Measurements from ENCODE around the gene ROBO1. TPM values are rescaled to one million over a fixed set of nuclear protein-coding genes. Genes with fewer than 3 reads are reported as not detected.

ROBO1 gene
- total and polyA plus RNA-seq, 3 experiments from 2014 or later, result 0.54 to 0.59 (median 0.55) TPM

DNA sequence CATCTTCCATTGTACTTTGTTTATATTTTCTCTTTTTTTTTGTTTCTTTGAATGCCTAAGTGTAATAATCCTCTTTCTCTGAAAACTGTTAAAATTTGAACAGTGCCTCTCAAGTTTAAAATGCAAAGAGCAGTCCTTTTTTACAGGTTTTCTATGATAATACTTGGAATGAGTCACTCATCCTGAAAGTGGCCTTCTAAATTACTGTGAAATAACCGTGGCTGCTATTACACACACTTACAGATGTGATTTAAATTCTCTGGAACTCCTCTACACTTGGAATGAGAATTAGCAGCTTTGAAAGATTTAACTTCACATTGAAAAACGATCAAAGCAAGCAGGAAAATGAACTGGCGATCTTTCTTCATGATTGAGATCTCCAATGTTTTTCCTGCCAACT is 105.9 kb downstream of the ROBO1 start:
- no peak overlapping the region for H3K4me3 Mint-ChIP-seq
- no peaks in the 10 kb centered on the region for H3K4me1 Mint-ChIP-seq
- no peaks in the 10 kb centered on the region for H3K27me3 Mint-ChIP-seq
- H3K9me3 Mint-ChIP-seq, result peaks cover 7 to 17% (median 14%) of the 10 kb centered on the region in 5 donors
- Histone ChIP-seq H3K4me1 (ENCODE audit: insufficient read depth, low read length) (no peaks in the 10 kb centered on the region), H3K27ac (ENCODE audit: low read depth, low read length) (no peak overlapping the region), H3K9me3 (ENCODE audit: low read length) (no peaks in the 10 kb centered on the region), H3K4me3 (ENCODE audit: low read length) (no peak overlapping the region), H3K36me3 (ENCODE audit: insufficient read depth, low read length) (no peaks in the 10 kb centered on the region), H3K27me3 (ENCODE audit: insufficient read depth, low read length, poor library complexity, severe bottlenecking) (no peaks in the 10 kb centered on the region)
- POLR2A ChIA-PET, result no interaction called here
- DNase-seq, result no peak
- no peak overlapping the region for H3K27ac Mint-ChIP-seq
- H3K36me3 Mint-ChIP-seq, result no peaks in the 10 kb centered on the region
- CTCF ChIA-PET, result no interaction called here

DNA sequence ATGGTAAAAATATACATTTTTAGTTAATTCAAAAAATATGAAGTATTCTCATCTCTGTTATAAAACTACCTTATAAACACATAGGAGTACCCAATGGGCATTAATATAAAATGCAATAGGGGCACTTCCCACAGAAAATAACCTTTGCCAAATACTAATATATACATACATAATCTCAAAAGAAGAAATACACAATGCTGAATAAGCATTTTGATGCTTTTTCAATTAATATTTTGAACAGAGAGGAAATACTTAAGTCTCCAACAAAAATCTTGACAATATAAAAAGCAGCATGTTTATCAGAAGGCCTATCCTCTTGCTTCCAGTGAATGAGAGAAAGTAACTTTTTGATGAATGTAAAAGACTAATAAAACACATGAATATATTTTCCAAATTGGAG is 110.7 kb downstream of the ROBO1 start:
- peaks cover 7 to 22% (median 8%) of the 10 kb centered on the region in 5 donors for H3K9me3 Mint-ChIP-seq
- no peak overlapping the region for H3K4me3 Mint-ChIP-seq
- H3K9me3 ChIP-seq (ENCODE audit: low read length), result no peaks in the 10 kb centered on the region
- no peaks in the 10 kb centered on the region for H3K36me3 ChIP-seq (ENCODE audit: insufficient read depth, low read length)
- H3K27me3 ChIP-seq (ENCODE audit: insufficient read depth, low read length, poor library complexity, severe bottlenecking), result no peaks in the 10 kb centered on the region
- no peaks in the 10 kb centered on the region for H3K36me3 Mint-ChIP-seq
- no peaks in the 10 kb centered on the region for H3K27me3 Mint-ChIP-seq
- no peaks in the 10 kb centered on the region for H3K4me1 Mint-ChIP-seq
- POLR2A ChIA-PET, result no interaction called here
- H3K27ac ChIP-seq (ENCODE audit: low read depth, low read length), result no peak overlapping the region
- no peak overlapping the region for H3K4me3 ChIP-seq (ENCODE audit: low read length)
- no peak for DNase-seq
- no peaks in the 10 kb centered on the region for H3K4me1 ChIP-seq (ENCODE audit: insufficient read depth, low read length)
- CTCF ChIA-PET, result no interaction called here
- no peak overlapping the region for H3K27ac Mint-ChIP-seq

DNA sequence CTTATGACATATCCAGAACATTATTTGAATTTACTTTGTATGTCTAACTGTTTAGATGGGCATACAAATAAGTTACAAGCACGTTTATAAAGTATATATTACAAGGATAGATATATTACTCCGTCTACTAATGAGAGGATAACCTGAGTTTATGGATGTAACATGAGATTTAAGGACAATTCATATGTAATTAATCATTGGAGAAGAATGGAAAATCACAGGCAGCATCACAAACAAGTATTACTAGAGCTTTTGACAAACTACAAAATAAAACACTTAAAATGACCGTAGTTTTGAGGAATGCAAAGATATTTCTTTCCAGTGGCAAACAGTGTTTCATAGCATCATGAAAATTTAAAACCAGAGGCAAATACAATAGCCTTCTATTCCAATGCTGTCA is 113.8 kb downstream of the ROBO1 start:
- Mint-ChIP-seq H3K27me3 (no peaks in the 10 kb centered on the region), H3K36me3 (no peaks in the 10 kb centered on the region), H3K4me3 (no peak overlapping the region), H3K4me1 (no peaks in the 10 kb centered on the region), H3K27ac (no peak overlapping the region), H3K9me3 (peaks cover 0 to 11% (median 4%) of the 10 kb centered on the region in 5 donors)
- Histone ChIP-seq H3K9me3 (ENCODE audit: low read length) (no peaks in the 10 kb centered on the region), H3K4me3 (ENCODE audit: low read length) (no peak overlapping the region), H3K36me3 (ENCODE audit: insufficient read depth, low read length) (no peaks in the 10 kb centered on the region), H3K27me3 (ENCODE audit: insufficient read depth, low read length, poor library complexity, severe bottlenecking) (no peaks in the 10 kb centered on the region), H3K4me1 (ENCODE audit: insufficient read depth, low read length) (no peaks in the 10 kb centered on the region), H3K27ac (ENCODE audit: low read depth, low read length) (no peak overlapping the region)
- POLR2A ChIA-PET, result no interaction called here
- no peak for DNase-seq
- CTCF ChIA-PET, result no interaction called here

DNA sequence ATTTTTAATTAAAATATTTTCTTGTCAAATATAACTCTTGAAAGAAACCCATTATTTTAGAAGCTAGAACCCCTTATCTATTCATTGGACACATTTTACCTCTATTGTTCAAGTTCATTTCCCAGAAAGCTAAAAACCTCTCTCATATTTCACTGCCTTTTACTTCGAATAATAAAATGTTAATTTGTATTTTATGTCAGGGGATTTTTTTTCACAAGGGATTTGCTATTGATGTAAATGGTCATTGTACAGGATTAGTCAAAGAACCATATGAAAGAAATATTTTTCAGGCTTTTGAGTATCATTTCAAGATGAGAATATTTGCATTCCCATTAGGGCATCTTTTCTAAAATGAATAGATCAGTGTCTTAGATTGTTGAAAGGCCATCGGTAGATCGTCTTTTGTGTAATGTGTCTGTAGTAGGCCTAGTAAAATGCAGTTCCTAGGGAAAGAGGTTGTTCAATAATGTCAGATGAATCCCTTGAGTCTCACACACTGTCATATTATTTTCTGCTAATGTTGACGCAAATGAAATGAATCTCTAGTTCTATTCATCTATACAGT is 114.5 kb downstream of the ROBO1 start:
- POLR2A ChIA-PET, result no interaction called here
- no peak overlapping the region for H3K27ac ChIP-seq (ENCODE audit: low read depth, low read length)
- Mint-ChIP-seq H3K36me3 (no peaks in the 10 kb centered on the region), H3K4me1 (no peaks in the 10 kb centered on the region), H3K27ac (no peak overlapping the region), H3K27me3 (no peaks in the 10 kb centered on the region), H3K4me3 (no peak overlapping the region), H3K9me3 (peaks cover 0 to 17% (median 4%) of the 10 kb centered on the region in 5 donors)
- no peaks in the 10 kb centered on the region for H3K27me3 ChIP-seq (ENCODE audit: insufficient read depth, low read length, poor library complexity, severe bottlenecking)
- no peak for DNase-seq
- no peaks in the 10 kb centered on the region for H3K36me3 ChIP-seq (ENCODE audit: insufficient read depth, low read length)
- no peaks in the 10 kb centered on the region for H3K9me3 ChIP-seq (ENCODE audit: low read length)
- CTCF ChIA-PET, result no interaction called here
- H3K4me1 ChIP-seq (ENCODE audit: insufficient read depth, low read length), result no peaks in the 10 kb centered on the region
- H3K4me3 ChIP-seq (ENCODE audit: low read length), result no peak overlapping the region

DNA sequence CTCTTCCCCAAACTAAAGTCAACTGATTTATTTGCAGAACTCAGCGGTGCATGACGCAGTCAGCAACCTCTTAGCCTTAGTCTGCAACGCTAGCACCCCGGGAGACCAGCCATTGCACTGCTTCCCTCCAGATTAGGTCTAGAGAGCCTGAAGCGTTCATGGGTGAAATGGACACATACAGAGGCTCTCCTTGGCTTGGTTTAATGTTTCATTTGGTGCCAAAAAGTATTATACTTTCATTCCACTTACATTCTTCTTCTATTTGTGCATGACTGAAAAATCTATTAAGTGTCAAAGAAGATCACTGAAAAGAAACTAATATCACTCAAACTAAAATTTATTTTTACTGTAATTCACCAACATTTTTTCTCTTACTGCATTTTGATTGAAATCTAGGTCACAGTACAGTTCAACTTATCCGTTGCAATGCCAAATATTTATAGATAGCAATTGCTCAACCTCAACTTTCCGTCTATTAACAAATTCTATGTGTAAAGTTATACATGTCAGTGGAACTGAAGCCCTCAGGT is 116.2 kb downstream of the ROBO1 start:
- ChIA-PET POLR2A (no interaction called here), CTCF (no interaction called here)
- H3K4me3 ChIP-seq (ENCODE audit: low read length), result no peak overlapping the region
- H3K36me3 Mint-ChIP-seq, result no peaks in the 10 kb centered on the region
- no peak overlapping the region for H3K4me3 Mint-ChIP-seq
- H3K27ac Mint-ChIP-seq, result no peak overlapping the region
- H3K4me1 ChIP-seq (ENCODE audit: insufficient read depth, low read length), result no peaks in the 10 kb centered on the region
- no peaks in the 10 kb centered on the region for H3K36me3 ChIP-seq (ENCODE audit: insufficient read depth, low read length)
- no peaks in the 10 kb centered on the region for H3K27me3 Mint-ChIP-seq
- H3K9me3 ChIP-seq (ENCODE audit: low read length), result no peaks in the 10 kb centered on the region
- DNase-seq, result no peak
- no peaks in the 10 kb centered on the region for H3K27me3 ChIP-seq (ENCODE audit: insufficient read depth, low read length, poor library complexity, severe bottlenecking)
- no peaks in the 10 kb centered on the region for H3K4me1 Mint-ChIP-seq
- no peak overlapping the region for H3K27ac ChIP-seq (ENCODE audit: low read depth, low read length)
- peaks cover 1 to 24% (median 5%) of the 10 kb centered on the region in 5 donors for H3K9me3 Mint-ChIP-seq

DNA sequence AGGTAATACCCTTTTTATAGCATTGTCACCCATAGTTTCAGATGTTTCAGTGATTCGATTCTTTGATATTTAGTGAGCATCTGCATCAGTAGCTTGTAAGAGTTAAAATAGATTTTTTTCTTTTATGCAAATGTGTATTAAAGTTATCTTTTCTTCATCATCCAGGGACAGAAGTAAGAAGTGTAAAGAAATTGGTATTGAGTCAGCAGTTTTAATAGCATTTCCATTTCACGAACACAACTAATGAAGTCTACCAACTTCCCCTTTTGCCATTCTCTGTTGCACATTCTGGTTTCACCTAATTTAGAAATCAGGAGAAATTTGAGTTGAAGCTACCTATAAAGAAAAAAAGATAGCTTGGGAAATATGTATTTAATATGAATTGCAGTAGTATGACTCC is 127.9 kb downstream of the ROBO1 start:
- no peak overlapping the region for H3K27ac ChIP-seq (ENCODE audit: low read depth, low read length)
- Mint-ChIP-seq H3K36me3 (peaks cover 0 to 1% (median 0%) of the 10 kb centered on the region in 3 donors), H3K4me1 (no peaks in the 10 kb centered on the region), H3K27ac (no peak overlapping the region), H3K27me3 (peaks cover 0 to 1% of the 10 kb centered on the region in 2 donors), H3K4me3 (no peak overlapping the region), H3K9me3 (peaks cover 2 to 31% (median 18%) of the 10 kb centered on the region in 5 donors)
- DNase-seq, result no peak
- H3K27me3 ChIP-seq (ENCODE audit: insufficient read depth, low read length, poor library complexity, severe bottlenecking), result no peaks in the 10 kb centered on the region
- ChIA-PET POLR2A (no interaction called here), CTCF (no interaction called here)
- H3K4me1 ChIP-seq (ENCODE audit: insufficient read depth, low read length), result no peaks in the 10 kb centered on the region
- no peaks in the 10 kb centered on the region for H3K9me3 ChIP-seq (ENCODE audit: low read length)
- no peak overlapping the region for H3K4me3 ChIP-seq (ENCODE audit: low read length)
- H3K36me3 ChIP-seq (ENCODE audit: insufficient read depth, low read length), result no peaks in the 10 kb centered on the region

DNA sequence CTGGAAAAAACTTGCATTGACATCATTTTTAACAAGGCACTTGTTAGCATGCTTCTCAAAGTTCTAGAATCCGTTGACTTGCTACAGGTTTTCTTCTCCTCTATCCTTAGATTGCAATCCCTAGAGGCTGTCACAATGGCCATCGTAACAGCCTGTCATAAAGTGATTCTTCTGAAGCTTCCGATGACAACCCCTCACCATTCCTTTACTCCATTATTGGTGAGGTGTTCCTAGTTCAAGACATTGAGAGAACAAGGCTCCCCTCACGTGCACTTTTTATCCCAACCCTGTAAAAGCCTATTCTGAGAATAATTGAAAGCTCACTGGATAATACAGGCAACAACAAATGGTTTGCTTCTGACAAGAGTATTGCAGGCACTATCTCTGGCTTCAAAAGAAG is 131.4 kb downstream of the ROBO1 start:
- no peak for DNase-seq
- no peaks in the 10 kb centered on the region for H3K4me1 Mint-ChIP-seq
- H3K9me3 Mint-ChIP-seq, result peaks cover 4 to 31% (median 11%) of the 10 kb centered on the region in 5 donors
- H3K27ac Mint-ChIP-seq, result no peak overlapping the region
- no peaks in the 10 kb centered on the region for H3K27me3 Mint-ChIP-seq
- Histone ChIP-seq H3K27ac (ENCODE audit: low read depth, low read length) (no peak overlapping the region), H3K27me3 (ENCODE audit: insufficient read depth, low read length, poor library complexity, severe bottlenecking) (no peaks in the 10 kb centered on the region), H3K4me1 (ENCODE audit: insufficient read depth, low read length) (no peaks in the 10 kb centered on the region), H3K36me3 (ENCODE audit: insufficient read depth, low read length) (no peaks in the 10 kb centered on the region), H3K9me3 (ENCODE audit: low read length) (peaks cover 6% of the 10 kb centered on the region), H3K4me3 (ENCODE audit: low read length) (no peak overlapping the region)
- POLR2A ChIA-PET, result no interaction called here
- CTCF ChIA-PET, result no interaction called here
- H3K4me3 Mint-ChIP-seq, result no peak overlapping the region
- no peaks in the 10 kb centered on the region for H3K36me3 Mint-ChIP-seq

DNA sequence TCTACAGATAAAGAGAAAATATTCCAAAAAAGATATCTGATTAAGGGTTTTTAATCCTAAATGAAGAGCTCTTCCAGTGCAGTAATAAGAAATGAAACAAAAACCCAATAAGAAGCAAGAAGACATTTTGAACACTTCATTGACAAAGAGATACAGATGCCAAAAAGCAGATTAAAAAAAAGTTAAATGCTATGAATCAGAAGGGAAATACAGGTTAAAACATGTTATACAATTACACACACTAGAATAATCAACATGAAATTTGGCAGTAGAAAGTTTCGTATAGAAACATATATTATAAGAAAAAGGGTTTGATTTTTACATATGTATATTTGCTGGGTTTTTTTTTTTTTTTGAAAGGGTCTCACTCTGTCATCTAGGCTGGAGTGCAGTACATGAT is 135.0 kb downstream of the ROBO1 start:
- Histone ChIP-seq H3K4me3 (ENCODE audit: low read length) (no peak overlapping the region), H3K4me1 (ENCODE audit: insufficient read depth, low read length) (no peaks in the 10 kb centered on the region), H3K27ac (ENCODE audit: low read depth, low read length) (no peak overlapping the region), H3K27me3 (ENCODE audit: insufficient read depth, low read length, poor library complexity, severe bottlenecking) (no peaks in the 10 kb centered on the region), H3K36me3 (ENCODE audit: insufficient read depth, low read length) (no peaks in the 10 kb centered on the region), H3K9me3 (ENCODE audit: low read length) (peaks cover 6% of the 10 kb centered on the region)
- Mint-ChIP-seq H3K27me3 (no peaks in the 10 kb centered on the region), H3K27ac (no peak overlapping the region), H3K9me3 (peaks cover 7 to 41% (median 14%) of the 10 kb centered on the region in 5 donors), H3K4me3 (no peak overlapping the region), H3K4me1 (no peaks in the 10 kb centered on the region), H3K36me3 (no peaks in the 10 kb centered on the region)
- ChIA-PET CTCF (no interaction called here), POLR2A (no interaction called here)
- no peak for DNase-seq
